DND-41 (cell line): ENCODE data around the gene AREG.

ENCODE experiments used
- CTCF ChIP-seq: IDR thresholded peaks from 2 replicates; pipeline ENCODE4 v1.5.1; 2012; ENCODE audit warnings: borderline replicate concordance, low read length, moderate library complexity, mild to moderate bottlenecking; ENCODE audit not compliant: poor library complexity, severe bottlenecking; ENCODE audit errors: extremely low read depth
- EZH2 ChIP-seq: IDR thresholded peaks from 3 replicates; pipeline ENCODE4 v1.6.1; 2012; ENCODE audit warnings: borderline replicate concordance, low read depth, mild to moderate bottlenecking, moderate library complexity, low read length, inconsistent platforms; ENCODE audit not compliant: severe bottlenecking

DNA sequence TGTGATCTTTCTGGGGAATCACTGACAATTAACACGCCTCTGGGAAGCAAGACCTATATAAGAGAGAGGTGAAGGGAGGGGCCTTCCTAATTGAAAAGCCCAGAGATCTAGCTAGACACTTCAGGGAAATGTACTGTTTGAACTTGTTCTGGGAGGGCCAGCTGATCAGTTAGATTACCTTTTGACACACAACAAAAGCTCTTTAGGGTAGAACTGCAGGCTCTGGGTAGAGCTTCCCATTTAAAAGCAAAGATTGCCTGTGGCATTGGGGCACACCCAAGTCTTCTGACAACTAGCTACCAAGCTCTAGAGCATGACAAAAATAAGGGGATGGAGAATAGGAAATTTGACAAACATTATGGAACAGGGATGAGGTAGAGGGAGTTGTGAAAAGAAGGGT lies 26.3 kb downstream of the AREG start:
- no peak for TF ChIP-seq EZH2
- TF ChIP-seq CTCF, result no peak
